Measurements from ENCODE around the gene RPUSD4. TPM values are rescaled to one million over a fixed set of nuclear protein-coding genes. Genes with fewer than 3 reads are reported as not detected.

Gene RPUSD4
- polyA plus RNA-seq, 1 of the 3 experiments (the other 2 are of a cell fraction) = 18.0 TPM

DNA sequence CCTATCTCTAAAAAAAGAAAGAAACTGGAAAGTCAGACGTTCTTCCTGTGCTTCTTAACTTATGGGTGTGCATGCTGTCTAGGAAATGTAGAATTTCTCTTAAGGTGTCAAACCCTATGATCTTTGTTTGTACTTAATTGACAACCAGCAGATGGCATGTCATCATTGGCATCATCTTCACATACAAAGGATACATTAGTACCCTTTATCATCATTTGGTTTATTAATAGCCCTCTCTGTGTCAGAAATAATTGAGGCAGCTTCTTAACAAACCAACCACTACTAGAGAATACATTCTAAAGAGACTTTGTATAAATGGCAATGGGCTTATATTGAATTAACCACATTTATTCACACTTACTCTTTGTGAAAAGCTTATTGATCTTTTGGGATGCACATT, 43.4 kb upstream of the RPUSD4 start:
- H3K36me3 ChIP-seq (replicated peaks in 1 of 2; ENCODE audit: control insufficient read depth in 1 of 2, insufficient read depth in 2 of 2, low read length in 1 of 2) = peaks cover 15 to 34% of the 10 kb centered on the region in 2 experiments
- no peak overlapping the region for H2AFZ ChIP-seq (ENCODE audit: low read depth)
- no peaks in the 10 kb centered on the region for H3K27me3 ChIP-seq (ENCODE audit: insufficient read depth)
- no peaks in the 10 kb centered on the region for H3K79me2 ChIP-seq (ENCODE audit: insufficient read depth)
- no peaks in the 10 kb centered on the region for H3K9me3 ChIP-seq
- H3F3A ChIP-seq (replicated peaks; ENCODE audit: insufficient read depth) = peaks cover 18% of the 10 kb centered on the region
- no peak overlapping the region for H3K27ac ChIP-seq (ENCODE audit: low read depth in 2 of 2, low read length in 1 of 2)
- H3K9ac ChIP-seq = no peak overlapping the region
- ChIA-PET POLR2A (no interaction called here), CTCF (no interaction called here)
- H3K9me2 ChIP-seq = no peaks in the 10 kb centered on the region
- no peak for DNase-seq
- no peak overlapping the region for H3K4me3 ChIP-seq (ENCODE audit: low read depth in 2 of 2, low read length in 1 of 2)
- 94% methylated on average over 1 of the region's 1 CpG for WGBS (ENCODE audit: low lambda C conversion rate)
- H3K4me1 ChIP-seq (ENCODE audit: control insufficient read depth in 1 of 2, insufficient read depth in 2 of 2, low read depth in 1 of 2, low read length in 1 of 2) = peaks cover 3 to 8% of the 10 kb centered on the region in 2 experiments; a peak in 3 of 4 replicates
- no peaks in the 10 kb centered on the region for H4K20me1 ChIP-seq (ENCODE audit: insufficient read depth)
- TF ChIP-seq POLR2AphosphoS5 (IDR thresholded peaks at IDR 0.05; ENCODE audit: low read depth, low read length) = no peak
- TF ChIP-seq, protein P1, sequence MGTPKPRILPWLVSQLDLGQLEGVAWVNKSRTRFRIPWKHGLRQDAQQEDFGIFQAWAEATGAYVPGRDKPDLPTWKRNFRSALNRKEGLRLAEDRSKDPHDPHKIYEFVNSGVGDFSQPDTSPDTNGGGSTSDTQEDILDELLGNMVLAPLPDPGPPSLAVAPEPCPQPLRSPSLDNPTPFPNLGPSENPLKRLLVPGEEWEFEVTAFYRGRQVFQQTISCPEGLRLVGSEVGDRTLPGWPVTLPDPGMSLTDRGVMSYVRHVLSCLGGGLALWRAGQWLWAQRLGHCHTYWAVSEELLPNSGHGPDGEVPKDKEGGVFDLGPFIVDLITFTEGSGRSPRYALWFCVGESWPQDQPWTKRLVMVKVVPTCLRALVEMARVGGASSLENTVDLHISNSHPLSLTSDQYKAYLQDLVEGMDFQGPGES (IDR thresholded peaks at IDR 0.05; ENCODE audit: low read depth, low read length) = no peak
- TF ChIP-seq, protein P2, sequence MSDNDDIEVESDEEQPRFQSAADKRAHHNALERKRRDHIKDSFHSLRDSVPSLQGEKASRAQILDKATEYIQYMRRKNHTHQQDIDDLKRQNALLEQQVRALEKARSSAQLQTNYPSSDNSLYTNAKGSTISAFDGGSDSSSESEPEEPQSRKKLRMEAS (IDR thresholded peaks at IDR 0.05; ENCODE audit: low read depth) = no peak
- no peak for TF ChIP-seq ELF1 (IDR thresholded peaks at IDR 0.05)
- no peak for TF ChIP-seq NRF1 (IDR thresholded peaks at IDR 0.05; ENCODE audit: low read depth, low read length)
- no peak for TF ChIP-seq TCF12 (IDR thresholded peaks at IDR 0.05)
- TF ChIP-seq FOXM1 (IDR thresholded peaks at IDR 0.05; ENCODE audit: low read depth) = no peak
- no peak for TF ChIP-seq CHD2 (IDR thresholded peaks at IDR 0.05; ENCODE audit: low read length, partially characterized antibody)
- no peak overlapping the region for H3K4me2 ChIP-seq

DNA sequence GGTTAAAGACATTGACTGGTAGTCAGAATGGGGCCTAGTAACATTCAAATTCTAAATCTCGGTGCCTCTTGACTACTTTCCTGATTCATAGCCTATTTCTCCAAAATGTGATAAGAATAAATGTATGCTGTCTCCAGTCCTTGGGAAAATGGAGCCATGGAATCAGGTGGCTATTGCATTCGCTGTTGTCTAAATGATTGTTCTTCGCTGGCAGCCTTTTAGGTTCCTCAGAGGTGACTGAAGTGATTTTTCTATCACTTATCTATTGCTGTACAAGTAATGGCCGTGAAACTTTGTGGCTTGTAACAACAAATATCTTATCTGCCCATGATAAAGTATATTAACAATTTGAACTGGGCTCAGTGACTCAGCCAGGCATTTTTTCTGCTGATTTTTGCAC, 41.8 kb upstream of the RPUSD4 start:
- DNase-seq = no peak
- Histone ChIP-seq H3K9me2 (no peaks in the 10 kb centered on the region), H3K79me2 (ENCODE audit: insufficient read depth) (no peaks in the 10 kb centered on the region), H3F3A (replicated peaks; ENCODE audit: insufficient read depth) (peaks cover 13% of the 10 kb centered on the region), H3K9me3 (no peaks in the 10 kb centered on the region), H3K27ac (ENCODE audit: low read depth in 2 of 2, low read length in 1 of 2) (no peak overlapping the region), H3K4me1 (ENCODE audit: control insufficient read depth in 1 of 2, insufficient read depth in 2 of 2, low read depth in 1 of 2, low read length in 1 of 2) (peaks cover 3 to 8% of the 10 kb centered on the region in 2 experiments; a peak in 2 of 4 replicates), H3K27me3 (ENCODE audit: insufficient read depth) (no peaks in the 10 kb centered on the region), H4K20me1 (ENCODE audit: insufficient read depth) (no peaks in the 10 kb centered on the region), H3K9ac (no peak overlapping the region), H3K4me3 (ENCODE audit: low read depth in 2 of 2, low read length in 1 of 2) (no peak overlapping the region), H3K36me3 (replicated peaks in 1 of 2; ENCODE audit: control insufficient read depth in 1 of 2, insufficient read depth in 2 of 2, low read length in 1 of 2) (peaks cover 15 to 32% of the 10 kb centered on the region in 2 experiments), H3K4me2 (no peak overlapping the region), H2AFZ (ENCODE audit: low read depth) (no peak overlapping the region)
- ChIA-PET POLR2A (no interaction called here), CTCF (interaction anchor here (0.7 kb wide), 1 partner anchor 13 kb away, joined by 3 read pairs; no protein-coding TSS in a partner anchor)
- TF ChIP-seq CHD2 (IDR thresholded peaks at IDR 0.05; ENCODE audit: low read length, partially characterized antibody) = no peak
- TF ChIP-seq, protein P2 (IDR thresholded peaks at IDR 0.05; ENCODE audit: low read depth) = no peak
- TF ChIP-seq, protein P3, sequence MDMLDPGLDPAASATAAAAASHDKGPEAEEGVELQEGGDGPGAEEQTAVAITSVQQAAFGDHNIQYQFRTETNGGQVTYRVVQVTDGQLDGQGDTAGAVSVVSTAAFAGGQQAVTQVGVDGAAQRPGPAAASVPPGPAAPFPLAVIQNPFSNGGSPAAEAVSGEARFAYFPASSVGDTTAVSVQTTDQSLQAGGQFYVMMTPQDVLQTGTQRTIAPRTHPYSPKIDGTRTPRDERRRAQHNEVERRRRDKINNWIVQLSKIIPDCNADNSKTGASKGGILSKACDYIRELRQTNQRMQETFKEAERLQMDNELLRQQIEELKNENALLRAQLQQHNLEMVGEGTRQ (IDR thresholded peaks at IDR 0.05; ENCODE audit: borderline replicate concordance, low read depth, low read length) = no peak
- TF ChIP-seq FOXJ3 (CRISPR knock-in tag; IDR thresholded peaks at IDR 0.05) = no peak
- WGBS (ENCODE audit: low lambda C conversion rate) = 83% methylated on average over 4 of the region's 4 CpGs

Data from SK-N-SH (cell line).